Upper lobe of left lung (tissue), 6 donors: ENCODE measurements around the gene WDPCP. TPM values are rescaled to one million over a fixed set of nuclear protein-coding genes. Genes with fewer than 3 reads are reported as not detected.
"Not testable (repeated sequence)": the region's sequence is repeated elsewhere in the genome, so short reads cannot be mapped to it uniquely, and the experiment has no call there.

ENCODE experiments used
- ATAC-seq, 2 donors: fragments of 200-7000 bp; cut with Tn5 transposase; one replicate each; pipeline ENCODE4 v1.9.1; 2022; ENCODE audit warnings: mild to moderate bottlenecking in 2 of 2, moderate library complexity in 2 of 2; ENCODE audit not compliant: low FRiP score in 2 of 2
- DNase-seq, 2 donors: peaks; one replicate each; pipeline ENCODE4 v3.0.0-alpha.2; 2019 to 2020
- H3K27ac ChIP-seq, 4 donors: fragments of 200-600 bp; sonication (generic); one replicate each; pipeline ENCODE4 v1.5.1; 2016 to 2019
- H3K27me3 ChIP-seq, 4 donors: fragments of 200-600 bp; sonication (generic); one replicate each; pipeline ENCODE4 v1.5.1; 2017 to 2019
- H3K36me3 ChIP-seq, 4 donors: fragments of 200-600 bp; sonication (generic); one replicate each; pipeline ENCODE4 v1.5.1; 2016 to 2019
- H3K4me1 ChIP-seq, 4 donors: fragments of 200-600 bp; sonication (generic); one replicate each; pipeline ENCODE4 v1.5.1; 2018 to 2019
- H3K4me3 ChIP-seq, 4 donors: fragments of 200-600 bp; sonication (generic); one replicate each; pipeline ENCODE4 v1.5.1; 2017 to 2019; ENCODE audit warnings: mild to moderate bottlenecking in 2 of 4, moderate library complexity in 1 of 4
- H3K9me3 ChIP-seq, 4 donors: fragments of 200-600 bp; sonication (generic); one replicate each; pipeline ENCODE4 v1.5.1; 2018 to 2019
- EP300 ChIP-seq, 4 donors: sonication (generic); formaldehyde crosslinking; IDR thresholded peaks; one replicate each; pipeline ENCODE4 v1.5.1; 2017; ENCODE audit warnings: antibody characterized with exemption in 4 of 4, control low read depth in 2 of 4
- POLR2A ChIP-seq, 4 donors: fragments of 450-650 bp; IDR thresholded peaks; one replicate each; pipeline ENCODE4 v1.5.1; 2016 to 2017; ENCODE audit warnings: antibody characterized with exemption in 4 of 4, mild to moderate bottlenecking in 2 of 4
- POLR2AphosphoS5 ChIP-seq, 2 donors: sonication (generic); formaldehyde crosslinking; IDR thresholded peaks; one replicate each; pipeline ENCODE4 v1.5.1; 2017; ENCODE audit warnings: antibody characterized with exemption in 2 of 2
- WGBS, 2 donors: methylation state at CpG; one replicate each; pipeline ENCODE4 v1.1.5; 2017 to 2018; 5-methylcytosine and 5-hydroxymethylcytosine counted together
- small RNA-seq, 4 donors: library from RNA; depleted of rRNA; stranded (forward); fragments of <200 nt; gene quantifications; one replicate each; pipeline ENCODE3, GENCODE V24; 2016
- total RNA-seq, 6 donors: library from RNA; depleted of rRNA in 4 of 6; stranded (reverse); fragments of >200 nt in 4 of 6; gene quantifications; one replicate each; pipeline versions ENCODE4 v1.1.0 to v1.2.1, GENCODE V29; 2016 to 2021
- TF ChIP-seq, protein P1 (sequence below), 6 experiments: fragments of 450-650 bp in 4 of 6; fragments of 200-600 bp in 2 of 6; sonication (generic) in 2 of 6; IDR thresholded peaks; one replicate each; pipeline ENCODE4 v1.5.1; 2016 to 2019; ENCODE audit warnings: antibody characterized with exemption in 6 of 6
- donor health status: DM: no; HTN: no; CAD: no; lungs with moderate emphysema.
- donor health status: DM: no; HTN: yes; CAD: no; lungs with severe emphysema.

The WDPCP gene
- total RNA-seq, 6 donors from 2014 or later = 9.3 to 20.8 (median 11.5) TPM

DNA sequence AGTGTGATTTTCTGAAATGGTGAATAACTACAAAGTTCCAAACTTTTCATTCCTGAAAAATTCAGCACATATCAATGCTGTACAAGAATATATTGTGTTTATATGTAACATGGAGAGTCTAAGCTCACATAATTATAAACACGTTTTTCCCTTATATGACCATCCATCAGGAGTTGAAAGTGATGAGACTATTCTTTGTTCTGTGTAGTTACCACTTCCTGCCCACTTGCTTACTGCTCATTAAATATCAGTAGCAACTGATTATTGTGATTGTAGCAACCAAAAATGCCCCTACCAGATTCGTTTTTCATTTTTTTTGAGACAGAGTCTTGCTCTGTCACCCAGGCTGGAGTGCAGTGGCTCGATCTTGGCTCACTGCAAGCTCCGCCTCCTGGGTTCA, 506.9 kb downstream of the WDPCP start:
- 67 to 70% methylated on average over 4 of the region's 4 CpGs for WGBS, 2 donors
- TF ChIP-seq, protein P1, sequence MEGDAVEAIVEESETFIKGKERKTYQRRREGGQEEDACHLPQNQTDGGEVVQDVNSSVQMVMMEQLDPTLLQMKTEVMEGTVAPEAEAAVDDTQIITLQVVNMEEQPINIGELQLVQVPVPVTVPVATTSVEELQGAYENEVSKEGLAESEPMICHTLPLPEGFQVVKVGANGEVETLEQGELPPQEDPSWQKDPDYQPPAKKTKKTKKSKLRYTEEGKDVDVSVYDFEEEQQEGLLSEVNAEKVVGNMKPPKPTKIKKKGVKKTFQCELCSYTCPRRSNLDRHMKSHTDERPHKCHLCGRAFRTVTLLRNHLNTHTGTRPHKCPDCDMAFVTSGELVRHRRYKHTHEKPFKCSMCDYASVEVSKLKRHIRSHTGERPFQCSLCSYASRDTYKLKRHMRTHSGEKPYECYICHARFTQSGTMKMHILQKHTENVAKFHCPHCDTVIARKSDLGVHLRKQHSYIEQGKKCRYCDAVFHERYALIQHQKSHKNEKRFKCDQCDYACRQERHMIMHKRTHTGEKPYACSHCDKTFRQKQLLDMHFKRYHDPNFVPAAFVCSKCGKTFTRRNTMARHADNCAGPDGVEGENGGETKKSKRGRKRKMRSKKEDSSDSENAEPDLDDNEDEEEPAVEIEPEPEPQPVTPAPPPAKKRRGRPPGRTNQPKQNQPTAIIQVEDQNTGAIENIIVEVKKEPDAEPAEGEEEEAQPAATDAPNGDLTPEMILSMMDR (IDR thresholded peaks at IDR 0.05) = no peak
- TF ChIP-seq POLR2AphosphoS5 (IDR thresholded peaks at IDR 0.05) = no peak
- no peak for TF ChIP-seq POLR2A (IDR thresholded peaks at IDR 0.05)
- no peak for TF ChIP-seq EP300 (IDR thresholded peaks at IDR 0.05)
- H3K27me3 ChIP-seq = no peaks in the 10 kb centered on the region
- no peak overlapping the region for H3K27ac ChIP-seq
- H3K9me3 ChIP-seq = no peaks in the 10 kb centered on the region
- no peaks in the 10 kb centered on the region for H3K4me1 ChIP-seq
- no peak overlapping the region for H3K4me3 ChIP-seq
- ATAC-seq = no peak
- H3K36me3 ChIP-seq = no peaks in the 10 kb centered on the region
- no peak for DNase-seq

DNA sequence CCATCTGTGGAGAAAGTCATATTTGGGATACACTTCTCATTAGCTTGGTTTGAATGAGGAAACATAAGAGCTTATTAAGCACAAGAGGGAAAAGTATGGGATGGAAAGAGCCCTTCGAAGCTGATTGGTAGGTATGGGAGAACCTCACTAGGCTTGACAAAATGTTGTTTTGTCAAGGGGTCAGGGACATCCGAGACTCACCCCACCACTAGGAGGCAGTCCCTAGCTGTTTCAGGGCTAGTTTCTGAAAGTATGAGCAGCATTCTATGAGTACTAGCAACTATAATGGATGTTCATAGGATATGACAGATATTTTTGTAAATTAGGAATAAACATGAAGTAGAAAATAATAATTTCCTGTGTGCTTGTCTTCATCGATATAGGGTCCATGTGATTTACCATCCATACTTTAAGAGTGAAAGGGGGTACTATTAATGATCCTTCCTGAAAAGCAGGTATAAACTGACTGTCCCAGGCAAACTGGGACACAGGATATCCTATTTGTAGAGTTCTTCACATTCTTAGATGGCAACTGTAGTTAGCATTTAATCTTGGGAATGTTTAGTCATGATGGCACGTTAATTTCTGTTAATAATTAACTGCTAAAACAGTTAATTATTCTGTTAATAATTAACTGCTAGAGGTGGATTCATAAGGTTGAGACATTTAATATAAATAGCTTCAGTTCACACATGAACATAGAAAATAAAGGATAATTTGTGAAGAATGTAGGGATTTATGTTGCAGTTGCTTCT, 509.2 kb downstream of the WDPCP start:
- 72 to 76% methylated on average over 4 of the region's 4 CpGs for WGBS, 2 donors
- H3K9me3 ChIP-seq = no peaks in the 10 kb centered on the region
- ATAC-seq = no peak
- H3K27ac ChIP-seq = no peak overlapping the region
- no peaks in the 10 kb centered on the region for H3K36me3 ChIP-seq
- no peak overlapping the region for H3K4me3 ChIP-seq
- H3K27me3 ChIP-seq = no peaks in the 10 kb centered on the region
- H3K4me1 ChIP-seq = no peaks in the 10 kb centered on the region
- TF ChIP-seq POLR2AphosphoS5 (IDR thresholded peaks at IDR 0.05) (no peak), POLR2A (IDR thresholded peaks at IDR 0.05) (no peak), EP300 (IDR thresholded peaks at IDR 0.05) (no peak)
- TF ChIP-seq, protein P1 (IDR thresholded peaks at IDR 0.05) = no peak
- no peak for DNase-seq

DNA sequence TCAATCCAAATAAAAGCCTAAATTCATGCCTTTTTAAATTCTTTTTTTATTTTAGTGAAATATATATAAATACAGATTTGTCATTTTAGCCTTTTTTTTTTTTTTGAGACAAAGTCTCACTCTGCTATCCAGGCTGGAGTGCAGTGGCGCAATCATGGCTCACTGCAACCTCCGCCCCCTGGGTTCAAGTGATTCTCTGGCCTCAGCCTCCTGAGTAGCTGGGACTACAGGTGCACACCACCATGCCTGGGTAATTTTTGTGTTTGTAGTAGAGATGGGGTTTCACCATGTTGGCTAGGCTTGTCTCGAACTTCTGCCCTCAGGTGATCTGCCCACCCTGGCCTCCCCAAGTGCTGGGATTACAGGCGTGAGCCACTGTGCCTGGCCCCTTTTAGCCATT, 513.9 kb downstream of the WDPCP start:
- not testable (repeated sequence) for H3K9me3 ChIP-seq, H3K4me1 ChIP-seq, H3K36me3 ChIP-seq, H3K27me3 ChIP-seq, H3K27ac ChIP-seq, DNase-seq, ATAC-seq, H3K4me3 ChIP-seq
- 87 to 92% methylated on average over 4 of the region's 4 CpGs for WGBS, 2 donors

DNA sequence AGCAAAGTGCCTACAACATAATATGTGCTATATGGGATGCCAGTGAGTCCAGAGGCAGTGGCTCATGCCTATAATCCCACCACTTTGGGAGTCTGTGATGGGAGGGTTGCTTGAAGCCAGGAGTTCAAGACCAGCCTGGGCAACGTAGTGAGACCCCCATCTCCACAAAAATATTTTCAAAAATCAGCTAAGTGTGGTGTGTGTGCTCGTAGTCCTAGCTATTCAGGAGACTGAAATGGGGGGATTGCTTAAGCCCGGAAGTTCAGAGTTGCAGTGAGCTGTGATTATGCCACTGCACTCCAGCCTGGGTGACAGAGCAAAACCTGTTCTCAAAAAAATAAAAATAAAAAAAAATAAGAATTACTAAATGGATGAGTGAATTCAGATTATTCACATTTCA, 514.3 kb downstream of the WDPCP start:
- H3K4me3 ChIP-seq = no peak overlapping the region
- no peaks in the 10 kb centered on the region for H3K36me3 ChIP-seq
- no peaks in the 10 kb centered on the region for H3K27me3 ChIP-seq
- no peaks in the 10 kb centered on the region for H3K4me1 ChIP-seq
- no peak for DNase-seq
- no peak for TF ChIP-seq POLR2AphosphoS5 (IDR thresholded peaks at IDR 0.05)
- TF ChIP-seq, protein P1 (IDR thresholded peaks at IDR 0.05) = no peak
- no peak for TF ChIP-seq EP300 (IDR thresholded peaks at IDR 0.05)
- no peak for TF ChIP-seq POLR2A (IDR thresholded peaks at IDR 0.05)
- no peaks in the 10 kb centered on the region for H3K9me3 ChIP-seq
- no peak overlapping the region for H3K27ac ChIP-seq
- WGBS, 2 donors = 77 to 92% methylated on average over 3 of the region's 3 CpGs
- no peak for ATAC-seq

DNA sequence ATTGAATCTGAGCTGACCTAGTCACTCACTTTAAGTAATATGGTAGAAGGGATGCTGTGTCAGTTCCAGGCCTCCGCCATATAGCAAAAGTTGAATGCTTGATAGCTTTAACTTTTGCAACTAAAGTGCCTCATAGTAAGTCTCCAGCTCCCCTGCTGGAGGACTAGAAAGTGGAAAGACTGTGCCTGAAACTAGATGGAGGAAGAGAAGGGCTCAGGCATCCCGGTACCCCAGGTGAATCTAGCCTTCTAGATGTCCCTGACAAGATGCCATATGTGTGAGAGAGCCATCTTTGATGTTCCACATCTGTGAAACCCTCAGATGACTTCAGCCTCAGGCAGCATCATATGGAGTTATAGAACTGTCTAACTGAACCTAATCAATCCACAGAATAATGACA, 516.6 kb downstream of the WDPCP start:
- 82 to 85% methylated on average over 2 of the region's 2 CpGs for WGBS, 2 donors
- Histone ChIP-seq H3K36me3 (no peaks in the 10 kb centered on the region), H3K27me3 (no peaks in the 10 kb centered on the region), H3K9me3 (no peaks in the 10 kb centered on the region), H3K27ac (no peak overlapping the region), H3K4me1 (no peaks in the 10 kb centered on the region), H3K4me3 (no peak overlapping the region)
- no peak for TF ChIP-seq POLR2A (IDR thresholded peaks at IDR 0.05)
- TF ChIP-seq EP300 (IDR thresholded peaks at IDR 0.05) = no peak
- TF ChIP-seq POLR2AphosphoS5 (IDR thresholded peaks at IDR 0.05) = no peak
- TF ChIP-seq, protein P1 (IDR thresholded peaks at IDR 0.05) = no peak
- DNase-seq (no peak), ATAC-seq (no peak)

Small RNA genes lying within 50 kb of the gene (small RNA-seq; reads per million reads assigned to genes)
- gene RF00017 = 0 reads per million in 4 donors

Other genes starting within 250 kb of the WDPCP start
- 100 to 1,000 TPM in 4 of 6 donors, 10 to 100 TPM in 2; 56.6 to 121 (median 104) TPM for gene MDH1, start 486 bp upstream of the WDPCP start, total RNA-seq